Measurements from ENCODE around the gene LAMA3.

- TF ChIP-seq EZH2 (IDR thresholded peaks at IDR 0.05; ENCODE audit: borderline replicate concordance, low read depth, low read length, severe bottlenecking): no peak
- TF ChIP-seq POLR2AphosphoS5 (IDR thresholded peaks at IDR 0.05; ENCODE audit: insufficient read depth, low read depth, low read length): no peak
- TF ChIP-seq CTCF (IDR thresholded peaks at IDR 0.05; ENCODE audit: extremely low read depth in 1 of 2, insufficient read depth in 1 of 2, low read depth in 1 of 2, low read length in 2 of 2): no peak
- TF ChIP-seq JUN (IDR thresholded peaks at IDR 0.05; ENCODE audit: borderline replicate concordance, insufficient read depth, insufficient read length, low read depth): no peak
- no peak for TF ChIP-seq POLR2A (IDR thresholded peaks at IDR 0.05; ENCODE audit: low read depth, low read length)
- no peak for TF ChIP-seq GATA2 (IDR thresholded peaks at IDR 0.05; ENCODE audit: insufficient read depth, insufficient read length, low read depth, low read length)
- no peak for TF ChIP-seq MAX (IDR thresholded peaks at IDR 0.05; ENCODE audit: insufficient read depth, insufficient read length)
- no peak for TF ChIP-seq MYC (IDR thresholded peaks at IDR 0.05; ENCODE audit: low read depth, low read length)
These were observed 5.6 kb downstream of the LAMA3 start for GRCh38 chr18:23694637-23695430.

Data from endothelial cell of umbilical vein (primary cell).